Endodermal cell (in vitro differentiated cells): ENCODE data around the gene ST6GAL1. TPM values are rescaled to one million over a fixed set of nuclear protein-coding genes. Genes with fewer than 3 reads are reported as not detected.

ENCODE experiments used
- DNase-seq: peaks from one replicate; pipeline ENCODE4 v3.0.0-alpha.2; 2017
- H3K27ac ChIP-seq: 2 replicates; pipeline ENCODE4 v1.5.1; 2013; ENCODE audit warnings: mild to moderate bottlenecking, low read depth, low read length, moderate library complexity
- H3K27me3 ChIP-seq: 2 replicates; pipeline ENCODE4 v1.6.1; 2013; ENCODE audit warnings: mild to moderate bottlenecking, low read length, moderate library complexity; ENCODE audit not compliant: insufficient read depth, control insufficient read depth, poor library complexity, severe bottlenecking
- H3K36me3 ChIP-seq: 2 replicates; pipeline ENCODE4 v1.7.0; 2013; ENCODE audit warnings: mild to moderate bottlenecking, low read length, moderate library complexity; ENCODE audit not compliant: control insufficient read depth, insufficient read depth
- H3K4me1 ChIP-seq: one replicate; pipeline ENCODE4 v1.7.0; 2013; ENCODE audit warnings: low read length; ENCODE audit not compliant: control insufficient read depth, insufficient read depth
- H3K4me3 ChIP-seq: 2 replicates; pipeline ENCODE4 v1.5.1; 2013; ENCODE audit warnings: mild to moderate bottlenecking, low read length, moderate library complexity
- H3K9ac ChIP-seq: 2 replicates; pipeline ENCODE4 v1.6.1; 2013; ENCODE audit warnings: mild to moderate bottlenecking, low read length, moderate library complexity; ENCODE audit not compliant: poor library complexity, severe bottlenecking; ENCODE audit errors: extremely low read depth
- H3K9me3 ChIP-seq: 2 replicates; pipeline ENCODE4 v1.6.1; 2013; ENCODE audit warnings: mild to moderate bottlenecking, low read length, moderate library complexity; ENCODE audit not compliant: control insufficient read depth
- H3K27ac Mint-ChIP-seq: 2 replicates; pipeline ENCODE4 v1.8.0; 2020; ENCODE audit warnings: mixed read lengths
- H3K27me3 Mint-ChIP-seq: 2 replicates; pipeline ENCODE4 v1.8.0; 2021; ENCODE audit warnings: mild to moderate bottlenecking, mixed read lengths; ENCODE audit not compliant: insufficient read depth
- H3K36me3 Mint-ChIP-seq: 2 replicates; pipeline ENCODE4 v1.8.0; 2020; ENCODE audit warnings: low read depth, mixed read lengths
- H3K4me1 Mint-ChIP-seq: 2 replicates; pipeline ENCODE4 v1.8.0; 2020; ENCODE audit warnings: mixed read lengths
- H3K4me3 Mint-ChIP-seq: 2 replicates; pipeline ENCODE4 v1.8.0; 2020; ENCODE audit warnings: mild to moderate bottlenecking, moderate library complexity, mixed read lengths
- H3K9me3 Mint-ChIP-seq: 2 replicates; pipeline ENCODE4 v1.8.0; 2020; ENCODE audit warnings: mild to moderate bottlenecking, mixed read lengths
- WGBS, 2 experiments: methylation state at CpG; one replicate each; pipeline versions ENCODE4 v1.1.5 to v1.1.7; 2013; ENCODE audit warnings: missing lambda C conversion rate in 2 of 2, mixed read lengths in 1 of 2; ENCODE audit not compliant: insufficient coverage in 1 of 2, insufficient read length in 1 of 2; 5-methylcytosine and 5-hydroxymethylcytosine counted together
- total RNA-seq, 2 donors: library from RNA; stranded (reverse); fragmentation: NEBNext Ultra II Directional in 1 of 2; extraction: Animal tissue kit (Norgen Biotek cat#: 25700) in 1 of 2; gene quantifications; 2 replicates in 1 of 2; 3 replicates in 1 of 2; pipeline ENCODE4 v1.2.1, GENCODE V29; 2021
- TF ChIP-seq, protein P1 (sequence below): fragments of 200-600 bp; sonication (generic); conservative IDR thresholded peaks from 2 replicates; pipeline ENCODE4 v1.5.0; 2021; ENCODE audit warnings: antibody characterized with exemption, mild to moderate bottlenecking

ST6GAL1 gene
- total RNA-seq, 2 donors from 2014 or later, result 79.3 to 82.4 TPM

GRCh38 chr3:187084126-187084525, 153.8 kb downstream of the ST6GAL1 start:
- no peaks in the 10 kb centered on the region for H3K27me3 ChIP-seq
- H3K9ac ChIP-seq, result no peak overlapping the region
- H3K4me3 ChIP-seq, result no peak overlapping the region
- no peaks in the 10 kb centered on the region for H3K4me1 ChIP-seq
- H3K9me3 ChIP-seq, result peaks cover 26% of the 10 kb centered on the region
- Mint-ChIP-seq H3K9me3 (peaks cover 23% of the 10 kb centered on the region), H3K4me1 (peaks cover 2% of the 10 kb centered on the region), H3K27ac (no peak overlapping the region), H3K36me3 (peaks cover 8% of the 10 kb centered on the region), H3K4me3 (no peak overlapping the region), H3K27me3 (no peaks in the 10 kb centered on the region)
- no peak for DNase-seq
- 91 to 94% methylated on average over 2 to 4 of the region's 5 CpGs for WGBS, 2 experiments
- no peaks in the 10 kb centered on the region for H3K36me3 ChIP-seq
- H3K27ac ChIP-seq, result no peak overlapping the region
- TF ChIP-seq, protein P1, sequence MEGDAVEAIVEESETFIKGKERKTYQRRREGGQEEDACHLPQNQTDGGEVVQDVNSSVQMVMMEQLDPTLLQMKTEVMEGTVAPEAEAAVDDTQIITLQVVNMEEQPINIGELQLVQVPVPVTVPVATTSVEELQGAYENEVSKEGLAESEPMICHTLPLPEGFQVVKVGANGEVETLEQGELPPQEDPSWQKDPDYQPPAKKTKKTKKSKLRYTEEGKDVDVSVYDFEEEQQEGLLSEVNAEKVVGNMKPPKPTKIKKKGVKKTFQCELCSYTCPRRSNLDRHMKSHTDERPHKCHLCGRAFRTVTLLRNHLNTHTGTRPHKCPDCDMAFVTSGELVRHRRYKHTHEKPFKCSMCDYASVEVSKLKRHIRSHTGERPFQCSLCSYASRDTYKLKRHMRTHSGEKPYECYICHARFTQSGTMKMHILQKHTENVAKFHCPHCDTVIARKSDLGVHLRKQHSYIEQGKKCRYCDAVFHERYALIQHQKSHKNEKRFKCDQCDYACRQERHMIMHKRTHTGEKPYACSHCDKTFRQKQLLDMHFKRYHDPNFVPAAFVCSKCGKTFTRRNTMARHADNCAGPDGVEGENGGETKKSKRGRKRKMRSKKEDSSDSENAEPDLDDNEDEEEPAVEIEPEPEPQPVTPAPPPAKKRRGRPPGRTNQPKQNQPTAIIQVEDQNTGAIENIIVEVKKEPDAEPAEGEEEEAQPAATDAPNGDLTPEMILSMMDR, result no peak

DNA sequence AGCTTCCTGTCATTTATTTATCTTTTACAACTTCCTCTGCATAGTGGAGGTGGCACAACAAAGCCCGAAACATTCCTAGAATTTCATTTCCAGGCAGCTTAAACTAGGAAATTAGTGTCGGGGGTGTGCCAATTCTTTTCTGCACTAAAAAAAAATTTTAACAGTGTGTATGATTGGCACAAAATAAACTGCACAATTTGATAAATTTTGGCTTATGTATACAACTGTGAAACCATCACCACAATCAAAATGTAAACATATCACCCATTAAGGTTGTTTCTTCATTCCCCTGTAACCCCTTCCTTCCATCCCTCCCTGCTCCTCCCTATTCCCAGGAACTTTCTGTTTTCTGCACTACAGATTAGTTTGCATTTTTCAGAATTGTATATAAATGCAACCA, 154.3 kb downstream of the ST6GAL1 start:
- DNase-seq, result no peak

GRCh38 chr3:187085021-187085666, 154.8 kb downstream of the ST6GAL1 start:
- H3K36me3 ChIP-seq, result no peaks in the 10 kb centered on the region
- no peaks in the 10 kb centered on the region for H3K27me3 ChIP-seq
- WGBS, 2 experiments, result 85 to 93% methylated on average over 4 to 5 of the region's 5 CpGs
- Mint-ChIP-seq H3K36me3 (peaks cover 8% of the 10 kb centered on the region), H3K4me3 (no peak overlapping the region), H3K27me3 (no peaks in the 10 kb centered on the region), H3K4me1 (no peaks in the 10 kb centered on the region), H3K9me3 (peaks cover 26% of the 10 kb centered on the region), H3K27ac (no peak overlapping the region)
- no peak overlapping the region for H3K27ac ChIP-seq
- TF ChIP-seq, protein P1, result no peak
- no peak for DNase-seq
- no peaks in the 10 kb centered on the region for H3K4me1 ChIP-seq
- H3K9me3 ChIP-seq, result peaks cover 26% of the 10 kb centered on the region
- H3K9ac ChIP-seq, result no peak overlapping the region
- no peak overlapping the region for H3K4me3 ChIP-seq

More for the DNA sequence above, 154.3 kb downstream of the ST6GAL1 start:
- TF ChIP-seq, protein P1, result no peak
- 67 to 91% methylated on average over 1 to 2 of the region's 2 CpGs for WGBS, 2 experiments
- no peaks in the 10 kb centered on the region for H3K36me3 ChIP-seq
- H3K9ac ChIP-seq, result no peak overlapping the region
- peaks cover 8% of the 10 kb centered on the region for H3K36me3 Mint-ChIP-seq
- H3K4me3 Mint-ChIP-seq, result no peak overlapping the region
- H3K27ac Mint-ChIP-seq, result no peak overlapping the region
- no peaks in the 10 kb centered on the region for H3K27me3 Mint-ChIP-seq
- peaks cover 26% of the 10 kb centered on the region for H3K9me3 Mint-ChIP-seq
- no peaks in the 10 kb centered on the region for H3K27me3 ChIP-seq
- H3K4me3 ChIP-seq, result no peak overlapping the region
- H3K4me1 ChIP-seq, result no peaks in the 10 kb centered on the region
- peaks cover 2% of the 10 kb centered on the region for H3K4me1 Mint-ChIP-seq
- no peak overlapping the region for H3K27ac ChIP-seq
- H3K9me3 ChIP-seq, result peaks cover 26% of the 10 kb centered on the region
